ENCODE data around the gene DPM3. TPM values are rescaled to one million over a fixed set of nuclear protein-coding genes. Genes with fewer than 3 reads are reported as not detected.
A peak's percentile ranks its signal among the peaks of the same experiment; 100 is the strongest.

The DPM3 gene
- total and polyA plus RNA-seq, 2 of the 13 experiments (the other 11 are each of a cell fraction or from before 2014, with no cell fraction given): 23.2 to 53.4 TPM

DNA sequence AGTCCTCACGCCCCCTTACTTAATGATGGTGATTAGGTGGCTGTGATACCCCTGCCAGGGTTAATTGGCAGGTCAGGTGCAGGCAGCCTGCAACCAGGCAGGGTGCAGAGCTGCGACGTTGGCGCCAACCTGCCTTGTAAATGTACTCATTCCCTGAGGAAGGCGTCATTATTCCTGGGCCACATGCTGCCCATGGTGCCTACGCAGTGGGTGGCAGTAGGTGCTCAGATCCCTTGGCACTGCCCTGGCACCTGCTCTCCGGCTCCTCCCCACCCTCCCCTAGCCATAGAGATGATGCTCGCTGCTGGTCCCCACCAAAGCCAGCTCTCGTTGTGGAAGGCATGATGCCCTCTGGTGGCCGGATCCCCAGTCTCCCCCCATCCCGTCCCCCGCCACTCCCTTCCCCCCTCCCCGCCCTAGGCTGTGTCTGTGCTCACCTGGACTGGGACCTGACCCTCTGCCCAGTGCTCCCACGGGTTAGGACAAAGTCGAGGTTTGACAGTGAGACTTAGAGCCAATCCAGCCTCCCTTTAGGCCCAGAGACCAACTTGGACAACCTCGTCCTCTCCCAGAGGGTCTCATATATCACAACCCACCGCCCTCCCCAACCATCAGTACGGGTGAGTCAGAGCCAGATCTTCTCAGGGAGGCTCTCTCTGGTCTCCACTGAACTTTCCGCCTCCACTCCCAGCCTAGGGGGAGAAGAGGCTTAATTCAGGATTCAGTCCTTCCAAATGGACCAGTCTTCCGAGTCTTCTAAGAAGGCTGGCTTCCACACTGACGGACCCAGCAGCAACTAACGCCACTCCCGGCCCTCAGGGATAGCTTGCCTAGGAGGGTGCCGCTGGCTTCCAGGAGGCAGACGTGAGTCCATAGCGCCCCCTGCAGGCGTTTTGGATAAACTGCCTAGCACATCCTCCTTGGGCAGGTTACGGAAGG, 27.1 kb upstream of the DPM3 start (continued):
- TF ChIP-seq ZNF460 (CRISPR knock-in tag; IDR thresholded peaks at IDR 0.05; ENCODE audit: borderline replicate concordance) (no peak), SAFB2 (CRISPR knock-in tag; IDR thresholded peaks at IDR 0.05; ENCODE audit: borderline replicate concordance, low read depth) (no peak; the same call in 1 of the 2 replicates), ZSCAN21 (CRISPR knock-in tag; IDR thresholded peaks at IDR 0.05; ENCODE audit: borderline replicate concordance) (no peak; the same call in 1 of the 2 replicates), ZNF547 (CRISPR knock-in tag; IDR thresholded peaks at IDR 0.05) (no peak), MED8 (CRISPR knock-in tag; IDR thresholded peaks at IDR 0.05; ENCODE audit: insufficient replicate concordance) (no peak), ZNF3 (CRISPR knock-in tag; IDR thresholded peaks at IDR 0.05) (no peak), STAG1 (CRISPR knock-in tag; IDR thresholded peaks at IDR 0.05) (peak; percentile 98), SP4 (CRISPR knock-in tag; IDR thresholded peaks at IDR 0.05) (no peak), ZSCAN25 (CRISPR knock-in tag; IDR thresholded peaks at IDR 0.05) (peak; percentile 81; the same call in 1 of the 2 replicates), ZFP37 (CRISPR knock-in tag; IDR thresholded peaks at IDR 0.05; ENCODE audit: borderline replicate concordance) (no peak)
- TF ChIP-seq, protein P1, sequence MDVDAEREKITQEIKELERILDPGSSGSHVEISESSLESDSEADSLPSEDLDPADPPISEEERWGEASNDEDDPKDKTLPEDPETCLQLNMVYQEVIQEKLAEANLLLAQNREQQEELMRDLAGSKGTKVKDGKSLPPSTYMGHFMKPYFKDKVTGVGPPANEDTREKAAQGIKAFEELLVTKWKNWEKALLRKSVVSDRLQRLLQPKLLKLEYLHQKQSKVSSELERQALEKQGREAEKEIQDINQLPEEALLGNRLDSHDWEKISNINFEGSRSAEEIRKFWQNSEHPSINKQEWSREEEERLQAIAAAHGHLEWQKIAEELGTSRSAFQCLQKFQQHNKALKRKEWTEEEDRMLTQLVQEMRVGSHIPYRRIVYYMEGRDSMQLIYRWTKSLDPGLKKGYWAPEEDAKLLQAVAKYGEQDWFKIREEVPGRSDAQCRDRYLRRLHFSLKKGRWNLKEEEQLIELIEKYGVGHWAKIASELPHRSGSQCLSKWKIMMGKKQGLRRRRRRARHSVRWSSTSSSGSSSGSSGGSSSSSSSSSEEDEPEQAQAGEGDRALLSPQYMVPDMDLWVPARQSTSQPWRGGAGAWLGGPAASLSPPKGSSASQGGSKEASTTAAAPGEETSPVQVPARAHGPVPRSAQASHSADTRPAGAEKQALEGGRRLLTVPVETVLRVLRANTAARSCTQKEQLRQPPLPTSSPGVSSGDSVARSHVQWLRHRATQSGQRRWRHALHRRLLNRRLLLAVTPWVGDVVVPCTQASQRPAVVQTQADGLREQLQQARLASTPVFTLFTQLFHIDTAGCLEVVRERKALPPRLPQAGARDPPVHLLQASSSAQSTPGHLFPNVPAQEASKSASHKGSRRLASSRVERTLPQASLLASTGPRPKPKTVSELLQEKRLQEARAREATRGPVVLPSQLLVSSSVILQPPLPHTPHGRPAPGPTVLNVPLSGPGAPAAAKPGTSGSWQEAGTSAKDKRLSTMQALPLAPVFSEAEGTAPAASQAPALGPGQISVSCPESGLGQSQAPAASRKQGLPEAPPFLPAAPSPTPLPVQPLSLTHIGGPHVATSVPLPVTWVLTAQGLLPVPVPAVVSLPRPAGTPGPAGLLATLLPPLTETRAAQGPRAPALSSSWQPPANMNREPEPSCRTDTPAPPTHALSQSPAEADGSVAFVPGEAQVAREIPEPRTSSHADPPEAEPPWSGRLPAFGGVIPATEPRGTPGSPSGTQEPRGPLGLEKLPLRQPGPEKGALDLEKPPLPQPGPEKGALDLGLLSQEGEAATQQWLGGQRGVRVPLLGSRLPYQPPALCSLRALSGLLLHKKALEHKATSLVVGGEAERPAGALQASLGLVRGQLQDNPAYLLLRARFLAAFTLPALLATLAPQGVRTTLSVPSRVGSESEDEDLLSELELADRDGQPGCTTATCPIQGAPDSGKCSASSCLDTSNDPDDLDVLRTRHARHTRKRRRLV (CRISPR knock-in tag; IDR thresholded peaks at IDR 0.05): no peak
- TF ChIP-seq, protein P2, sequence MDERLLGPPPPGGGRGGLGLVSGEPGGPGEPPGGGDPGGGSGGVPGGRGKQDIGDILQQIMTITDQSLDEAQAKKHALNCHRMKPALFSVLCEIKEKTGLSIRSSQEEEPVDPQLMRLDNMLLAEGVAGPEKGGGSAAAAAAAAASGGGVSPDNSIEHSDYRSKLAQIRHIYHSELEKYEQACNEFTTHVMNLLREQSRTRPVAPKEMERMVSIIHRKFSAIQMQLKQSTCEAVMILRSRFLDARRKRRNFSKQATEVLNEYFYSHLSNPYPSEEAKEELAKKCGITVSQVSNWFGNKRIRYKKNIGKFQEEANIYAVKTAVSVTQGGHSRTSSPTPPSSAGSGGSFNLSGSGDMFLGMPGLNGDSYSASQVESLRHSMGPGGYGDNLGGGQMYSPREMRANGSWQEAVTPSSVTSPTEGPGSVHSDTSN (CRISPR knock-in tag; IDR thresholded peaks at IDR 0.05): no peak
- TF ChIP-seq, protein P3, sequence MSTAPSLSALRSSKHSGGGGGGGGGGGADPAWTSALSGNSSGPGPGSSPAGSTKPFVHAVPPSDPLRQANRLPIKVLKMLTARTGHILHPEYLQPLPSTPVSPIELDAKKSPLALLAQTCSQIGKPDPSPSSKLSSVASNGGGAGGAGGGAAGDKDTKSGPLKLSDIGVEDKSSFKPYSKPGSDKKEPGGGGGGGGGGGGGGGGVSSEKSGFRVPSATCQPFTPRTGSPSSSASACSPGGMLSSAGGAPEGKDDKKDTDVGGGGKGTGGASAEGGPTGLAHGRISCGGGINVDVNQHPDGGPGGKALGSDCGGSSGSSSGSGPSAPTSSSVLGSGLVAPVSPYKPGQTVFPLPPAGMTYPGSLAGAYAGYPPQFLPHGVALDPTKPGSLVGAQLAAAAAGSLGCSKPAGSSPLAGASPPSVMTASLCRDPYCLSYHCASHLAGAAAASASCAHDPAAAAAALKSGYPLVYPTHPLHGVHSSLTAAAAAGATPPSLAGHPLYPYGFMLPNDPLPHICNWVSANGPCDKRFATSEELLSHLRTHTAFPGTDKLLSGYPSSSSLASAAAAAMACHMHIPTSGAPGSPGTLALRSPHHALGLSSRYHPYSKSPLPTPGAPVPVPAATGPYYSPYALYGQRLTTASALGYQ (CRISPR knock-in tag; IDR thresholded peaks at IDR 0.05): no peak
- TF ChIP-seq, protein P4, sequence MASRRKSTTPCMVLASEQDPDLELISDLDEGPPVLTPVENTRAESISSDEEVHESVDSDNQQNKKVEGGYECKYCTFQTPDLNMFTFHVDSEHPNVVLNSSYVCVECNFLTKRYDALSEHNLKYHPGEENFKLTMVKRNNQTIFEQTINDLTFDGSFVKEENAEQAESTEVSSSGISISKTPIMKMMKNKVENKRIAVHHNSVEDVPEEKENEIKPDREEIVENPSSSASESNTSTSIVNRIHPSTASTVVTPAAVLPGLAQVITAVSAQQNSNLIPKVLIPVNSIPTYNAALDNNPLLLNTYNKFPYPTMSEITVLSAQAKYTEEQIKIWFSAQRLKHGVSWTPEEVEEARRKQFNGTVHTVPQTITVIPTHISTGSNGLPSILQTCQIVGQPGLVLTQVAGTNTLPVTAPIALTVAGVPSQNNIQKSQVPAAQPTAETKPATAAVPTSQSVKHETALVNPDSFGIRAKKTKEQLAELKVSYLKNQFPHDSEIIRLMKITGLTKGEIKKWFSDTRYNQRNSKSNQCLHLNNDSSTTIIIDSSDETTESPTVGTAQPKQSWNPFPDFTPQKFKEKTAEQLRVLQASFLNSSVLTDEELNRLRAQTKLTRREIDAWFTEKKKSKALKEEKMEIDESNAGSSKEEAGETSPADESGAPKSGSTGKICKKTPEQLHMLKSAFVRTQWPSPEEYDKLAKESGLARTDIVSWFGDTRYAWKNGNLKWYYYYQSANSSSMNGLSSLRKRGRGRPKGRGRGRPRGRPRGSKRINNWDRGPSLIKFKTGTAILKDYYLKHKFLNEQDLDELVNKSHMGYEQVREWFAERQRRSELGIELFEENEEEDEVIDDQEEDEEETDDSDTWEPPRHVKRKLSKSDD (CRISPR knock-in tag; IDR thresholded peaks at IDR 0.05; ENCODE audit: low read depth): no peak
- TF ChIP-seq, protein P5, sequence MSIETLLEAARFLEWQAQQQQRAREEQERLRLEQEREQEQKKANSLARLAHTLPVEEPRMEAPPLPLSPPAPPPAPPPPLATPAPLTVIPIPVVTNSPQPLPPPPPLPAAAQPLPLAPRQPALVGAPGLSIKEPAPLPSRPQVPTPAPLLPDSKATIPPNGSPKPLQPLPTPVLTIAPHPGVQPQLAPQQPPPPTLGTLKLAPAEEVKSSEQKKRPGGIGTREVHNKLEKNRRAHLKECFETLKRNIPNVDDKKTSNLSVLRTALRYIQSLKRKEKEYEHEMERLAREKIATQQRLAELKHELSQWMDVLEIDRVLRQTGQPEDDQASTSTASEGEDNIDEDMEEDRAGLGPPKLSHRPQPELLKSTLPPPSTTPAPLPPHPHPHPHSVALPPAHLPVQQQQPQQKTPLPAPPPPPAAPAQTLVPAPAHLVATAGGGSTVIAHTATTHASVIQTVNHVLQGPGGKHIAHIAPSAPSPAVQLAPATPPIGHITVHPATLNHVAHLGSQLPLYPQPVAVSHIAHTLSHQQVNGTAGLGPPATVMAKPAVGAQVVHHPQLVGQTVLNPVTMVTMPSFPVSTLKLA (IDR thresholded peaks at IDR 0.05): no peak
